Measurements from ENCODE around the gene LPCAT1.
"Not testable (repeated sequence)": the region's sequence is repeated elsewhere in the genome, so short reads cannot be mapped to it uniquely, and the experiment has no call there.

The LPCAT1 gene

GRCh38 chr5:1540831-1541701 lies 17.3 kb upstream of the LPCAT1 start:
- no peak overlapping the region for H3K27ac ChIP-seq
- TF ChIP-seq CTCF (conservative IDR thresholded peaks at IDR 0.05) (no peak), ZFX (IDR thresholded peaks at IDR 0.05) (no peak)

GRCh38 chr5:1540166-1540565 lies 16.4 kb upstream of the LPCAT1 start:
- TF ChIP-seq CTCF (conservative IDR thresholded peaks at IDR 0.05) (no peak), ZFX (IDR thresholded peaks at IDR 0.05) (no peak)
- no peak overlapping the region for H3K27ac ChIP-seq

GRCh38 chr5:1539393-1540161 lies 15.8 kb upstream of the LPCAT1 start:
- H3K27ac ChIP-seq, result not testable (repeated sequence)

- TF ChIP-seq CTCF (conservative IDR thresholded peaks at IDR 0.05), result no peak
- no peak for TF ChIP-seq ZFX (IDR thresholded peaks at IDR 0.05)
- no peak overlapping the region for H3K27ac ChIP-seq
Observed at GRCh38 chr5:1538741-1539392, 15.1 kb upstream of the LPCAT1 start.

- no peak for TF ChIP-seq CTCF (conservative IDR thresholded peaks at IDR 0.05)
- TF ChIP-seq ZFX (IDR thresholded peaks at IDR 0.05), result no peak
- no peak overlapping the region for H3K27ac ChIP-seq
Observed at GRCh38 chr5:1538276-1538675, 14.5 kb upstream of the LPCAT1 start.

GRCh38 chr5:1537603-1538154 lies 13.9 kb upstream of the LPCAT1 start:
- TF ChIP-seq ZFX (IDR thresholded peaks at IDR 0.05), result no peak
- no peak for TF ChIP-seq CTCF (conservative IDR thresholded peaks at IDR 0.05)
- H3K27ac ChIP-seq, result no peak overlapping the region

- TF ChIP-seq ZFX (IDR thresholded peaks at IDR 0.05), result no peak
- TF ChIP-seq CTCF (conservative IDR thresholded peaks at IDR 0.05), result no peak
- no peak overlapping the region for H3K27ac ChIP-seq
Observed at GRCh38 chr5:1536871-1537602, 13.3 kb upstream of the LPCAT1 start.

Data from C4-2B (cell line).